ENCODE data around the gene CEP85L. TPM values are rescaled to one million over a fixed set of nuclear protein-coding genes. Genes with fewer than 3 reads are reported as not detected.

The CEP85L gene
- total RNA-seq, 1 experiment from 2014 or later, result 5.8 TPM

- intact Hi-C loops (cut with micrococcal nuclease; ENCODE audit: unreplicated experiment), result no loop called here
- Mint-ChIP-seq H3K4me3 (ENCODE audit: low read depth, unreplicated experiment) (no peak overlapping the region), H3K9me3 (ENCODE audit: low read depth, unreplicated experiment) (no peaks in the 10 kb centered on the region), H3K27me3 (ENCODE audit: unreplicated experiment) (no peaks in the 10 kb centered on the region), H3K27ac (ENCODE audit: unreplicated experiment) (no peak overlapping the region), H3K4me1 (ENCODE audit: low read depth, unreplicated experiment) (peaks cover 11% of the 10 kb centered on the region), H3K36me3 (ENCODE audit: insufficient read depth, unreplicated experiment) (no peaks in the 10 kb centered on the region)
- DNase-seq, result no peak
- BruUV-seq (replicated peaks), result no TSS peak
- no peak for TF ChIP-seq CTCF (IDR thresholded peaks at IDR 0.05; ENCODE audit: unreplicated experiment)
- CTCF ChIA-PET, result no interaction called here
Measured at GRCh38 chr6:118674772-118675171, 23.4 kb upstream of the CEP85L start.

- no TSS peak for BruUV-seq (replicated peaks)
- CTCF ChIA-PET, result no interaction called here
- H3K27me3 Mint-ChIP-seq (ENCODE audit: unreplicated experiment), result no peaks in the 10 kb centered on the region
- no peaks in the 10 kb centered on the region for H3K9me3 Mint-ChIP-seq (ENCODE audit: low read depth, unreplicated experiment)
- intact Hi-C loops (cut with micrococcal nuclease; ENCODE audit: unreplicated experiment), result no loop called here
- H3K36me3 Mint-ChIP-seq (ENCODE audit: insufficient read depth, unreplicated experiment), result no peaks in the 10 kb centered on the region
- no peak for TF ChIP-seq CTCF (IDR thresholded peaks at IDR 0.05; ENCODE audit: unreplicated experiment)
- H3K4me1 Mint-ChIP-seq (ENCODE audit: low read depth, unreplicated experiment), result peaks cover 8% of the 10 kb centered on the region
- H3K27ac Mint-ChIP-seq (ENCODE audit: unreplicated experiment), result no peak overlapping the region
- DNase-seq, result no peak
- no peak overlapping the region for H3K4me3 Mint-ChIP-seq (ENCODE audit: low read depth, unreplicated experiment)
Measured at GRCh38 chr6:118672678-118673077, 21.3 kb upstream of the CEP85L start.

- no peak overlapping the region for H3K4me3 Mint-ChIP-seq (ENCODE audit: low read depth, unreplicated experiment)
- TF ChIP-seq CTCF (IDR thresholded peaks at IDR 0.05; ENCODE audit: unreplicated experiment), result no peak
- no peak overlapping the region for H3K27ac Mint-ChIP-seq (ENCODE audit: unreplicated experiment)
- H3K36me3 Mint-ChIP-seq (ENCODE audit: insufficient read depth, unreplicated experiment), result no peaks in the 10 kb centered on the region
- no peaks in the 10 kb centered on the region for H3K27me3 Mint-ChIP-seq (ENCODE audit: unreplicated experiment)
- H3K9me3 Mint-ChIP-seq (ENCODE audit: low read depth, unreplicated experiment), result no peaks in the 10 kb centered on the region
- intact Hi-C loops (cut with micrococcal nuclease; ENCODE audit: unreplicated experiment), result no loop called here
- DNase-seq, result no peak
- no TSS peak for BruUV-seq (replicated peaks)
- H3K4me1 Mint-ChIP-seq (ENCODE audit: low read depth, unreplicated experiment), result peaks cover 10% of the 10 kb centered on the region
- CTCF ChIA-PET, result no interaction called here
Measured at GRCh38 chr6:118669561-118669960, 18.2 kb upstream of the CEP85L start.

GRCh38 chr6:118668761-118669385 is 17.5 kb upstream of the CEP85L start:
- H3K9me3 Mint-ChIP-seq (ENCODE audit: low read depth, unreplicated experiment), result no peaks in the 10 kb centered on the region
- H3K27me3 Mint-ChIP-seq (ENCODE audit: unreplicated experiment), result no peaks in the 10 kb centered on the region
- no peaks in the 10 kb centered on the region for H3K36me3 Mint-ChIP-seq (ENCODE audit: insufficient read depth, unreplicated experiment)
- intact Hi-C loops (cut with micrococcal nuclease; ENCODE audit: unreplicated experiment), result no loop called here
- DNase-seq, result no peak
- CTCF ChIA-PET, result no interaction called here
- peaks cover 17% of the 10 kb centered on the region for H3K4me1 Mint-ChIP-seq (ENCODE audit: low read depth, unreplicated experiment)
- BruUV-seq (replicated peaks), result no TSS peak
- TF ChIP-seq CTCF (IDR thresholded peaks at IDR 0.05; ENCODE audit: unreplicated experiment), result no peak
- H3K27ac Mint-ChIP-seq (ENCODE audit: unreplicated experiment), result no peak overlapping the region
- no peak overlapping the region for H3K4me3 Mint-ChIP-seq (ENCODE audit: low read depth, unreplicated experiment)

Measured in Calu3 (cell line).